Glomerular endothelial cell (primary cell): ENCODE measurements around the gene ZXDC. TPM values are rescaled to one million over a fixed set of nuclear protein-coding genes. Genes with fewer than 3 reads are reported as not detected.

Experiments
- DNase-seq: peaks from one replicate; pipeline ENCODE4 v3.0.0-alpha.2; 2011; ENCODE audit warnings: low read depth, low spot score; ENCODE audit errors: extremely low read depth
- total RNA-seq: library from RNA; depleted of rRNA; stranded (reverse); fragments of >200 nt; gene quantifications from 2 replicates; pipeline ENCODE4 v1.2.3, GENCODE V29; 2015

The ZXDC gene
- total RNA-seq, 1 donor from 2014 or later, result 25.7 TPM

DNA sequence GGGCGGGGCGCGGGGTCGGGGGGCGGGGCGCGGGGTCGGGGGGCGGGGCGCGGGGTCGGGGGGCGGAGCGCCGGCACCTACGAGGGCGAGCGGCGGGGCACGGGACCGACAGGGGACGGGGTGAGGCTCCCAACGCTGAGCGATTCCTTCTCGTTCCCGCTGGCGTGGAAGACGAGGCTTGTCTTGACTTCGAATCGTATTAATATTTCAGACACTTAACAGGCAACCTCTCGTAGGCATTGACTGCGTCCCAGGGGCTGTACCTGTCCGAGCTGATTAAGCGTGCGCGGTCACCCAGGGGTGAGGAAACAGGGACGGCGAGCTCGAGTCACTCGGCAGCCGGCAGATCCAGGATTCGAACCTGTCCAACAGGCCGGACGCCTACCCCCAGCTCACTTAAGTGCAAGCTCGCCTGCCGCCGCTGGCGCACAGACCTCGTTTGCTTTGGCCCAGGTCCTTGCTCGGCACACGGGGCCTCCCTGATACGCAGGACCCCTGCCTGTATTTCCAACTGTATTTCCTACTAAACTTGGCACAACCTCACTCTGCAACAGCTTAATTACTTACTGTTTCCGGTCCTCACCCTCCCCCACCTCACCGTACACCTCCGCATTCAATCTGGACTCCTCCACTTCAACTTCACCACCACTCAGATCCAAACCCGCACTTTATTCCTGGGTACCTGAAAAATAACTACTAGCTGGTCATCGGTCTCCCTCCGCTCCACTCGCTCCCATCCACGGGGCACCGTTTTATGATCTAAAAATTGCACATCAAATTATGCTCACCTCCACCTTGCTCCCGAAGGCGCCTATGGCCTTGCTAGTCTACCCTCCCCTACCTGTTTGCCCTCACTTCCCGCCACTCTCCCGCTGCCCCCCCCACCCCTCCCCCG is 722 bp upstream of the ZXDC start:
- no peak for DNase-seq

DNA sequence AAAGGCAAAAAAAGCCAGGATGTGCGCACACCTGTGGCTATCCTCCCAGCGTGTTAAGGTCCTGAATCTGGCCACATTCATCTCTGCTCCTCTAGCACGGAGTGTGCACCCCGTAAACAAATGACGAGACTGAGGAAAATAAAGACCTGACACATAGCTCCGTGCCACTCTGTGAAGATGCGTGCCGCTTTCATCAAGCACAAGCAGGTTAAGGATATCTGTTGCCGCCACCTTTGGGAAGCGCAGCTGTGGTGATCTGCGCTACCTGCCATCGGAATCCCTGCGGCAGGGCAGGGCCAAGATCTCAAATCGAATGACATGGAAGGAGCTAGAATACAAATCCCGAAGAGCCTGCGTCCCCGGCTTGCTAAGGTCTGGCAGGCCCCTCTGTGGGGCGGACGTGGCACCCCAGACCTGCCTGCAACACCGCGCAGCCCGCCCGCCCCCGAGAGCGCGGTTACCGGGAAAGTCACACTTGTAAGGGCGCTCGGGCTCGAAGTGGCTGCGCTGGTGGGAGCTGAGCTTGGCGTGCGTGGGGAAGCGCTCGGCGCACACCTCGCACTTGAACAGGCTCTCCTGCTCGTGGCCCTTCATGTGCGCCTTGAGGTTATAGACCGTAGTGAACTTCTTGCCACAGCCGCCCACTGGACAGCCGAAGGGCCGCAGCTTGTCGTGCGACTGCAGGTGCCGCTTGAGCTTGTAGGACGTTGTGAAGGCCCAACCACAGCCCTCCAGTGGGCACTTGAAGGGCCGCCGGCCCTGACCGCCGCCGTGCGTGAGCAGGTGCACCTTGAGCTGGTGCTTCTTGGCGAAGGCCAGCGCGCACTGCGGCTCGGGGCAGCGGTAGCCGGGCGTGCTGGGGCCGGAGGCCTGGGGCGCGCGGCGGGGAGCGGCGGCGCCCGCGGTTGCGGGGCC is 936 bp downstream of the ZXDC start:
- DNase-seq, result no peak

DNA sequence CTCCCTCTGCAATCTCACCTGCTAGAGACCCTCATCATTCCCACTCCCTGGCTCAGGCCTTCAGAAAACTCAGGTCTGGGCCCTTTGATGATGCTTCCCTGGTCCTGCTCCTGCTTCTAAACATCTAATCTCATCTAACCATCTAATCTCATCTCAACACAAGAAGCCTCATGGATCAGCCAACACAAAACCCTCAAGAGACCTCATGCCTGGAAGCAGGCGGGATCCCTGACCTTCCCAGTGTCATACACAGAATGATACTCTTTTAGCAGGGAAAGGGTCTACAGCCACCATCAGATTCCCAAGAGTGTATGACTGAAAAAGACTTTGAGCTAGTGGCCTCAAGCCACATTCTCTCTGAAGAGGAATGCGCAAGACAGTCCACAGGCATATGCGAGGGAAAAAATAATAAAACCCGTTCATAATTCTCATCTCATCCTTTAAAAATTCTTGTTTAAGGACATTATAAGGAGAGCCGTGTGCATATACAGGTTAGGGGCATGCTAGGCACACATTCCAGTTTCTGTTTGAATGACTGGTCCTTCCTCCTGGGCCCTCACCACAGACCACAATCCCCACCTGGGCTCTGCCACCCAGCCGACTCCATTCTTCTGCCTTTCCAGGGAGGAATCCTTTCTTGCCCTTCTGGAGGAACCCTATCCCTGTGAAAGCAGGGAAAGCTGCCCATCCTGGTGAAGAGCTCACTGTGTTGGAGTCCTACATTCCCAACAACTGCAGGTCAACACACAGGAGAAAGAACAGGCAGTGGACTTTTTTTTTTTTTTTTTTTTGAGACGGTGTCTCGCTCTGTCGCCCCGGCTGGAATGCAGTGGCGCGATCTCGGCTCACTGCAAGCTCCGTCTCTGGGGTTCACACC is 2.2 kb downstream of the ZXDC start:
- no peak for DNase-seq

DNA sequence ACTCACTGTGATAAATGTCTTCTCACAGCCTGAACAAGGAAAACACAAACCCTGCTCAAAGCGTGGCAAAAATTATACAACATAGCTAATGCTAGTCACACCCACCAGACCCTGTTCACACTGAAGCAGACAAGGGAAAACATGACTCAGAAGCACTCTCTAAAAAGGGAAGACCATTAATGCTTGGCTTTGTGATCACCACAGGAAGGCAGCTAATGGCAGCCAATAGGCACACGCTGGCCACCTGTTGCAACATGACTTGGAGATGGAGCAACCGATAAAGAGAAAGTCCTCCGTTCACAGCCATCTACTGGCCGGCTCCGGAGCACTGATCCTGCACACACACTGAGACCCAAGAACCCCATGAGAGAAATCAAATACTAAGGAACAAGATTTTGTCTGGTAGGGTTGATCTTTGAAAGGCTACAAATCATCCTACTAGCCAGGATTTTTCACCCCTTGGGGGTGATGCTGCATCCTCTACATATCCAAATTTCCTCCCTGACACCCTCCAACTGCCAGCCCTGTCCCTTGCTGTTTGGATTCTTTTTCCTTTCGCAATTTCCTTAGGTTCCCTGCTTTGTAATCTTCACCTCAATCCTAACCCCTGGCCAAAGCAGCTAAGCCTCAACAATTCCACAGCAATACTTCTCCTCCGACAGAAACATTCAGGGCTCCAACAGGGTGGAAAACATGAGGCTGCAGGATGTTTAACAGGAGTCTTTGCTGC is 3.2 kb downstream of the ZXDC start:
- DNase-seq, result peak; percentile 51

DNA sequence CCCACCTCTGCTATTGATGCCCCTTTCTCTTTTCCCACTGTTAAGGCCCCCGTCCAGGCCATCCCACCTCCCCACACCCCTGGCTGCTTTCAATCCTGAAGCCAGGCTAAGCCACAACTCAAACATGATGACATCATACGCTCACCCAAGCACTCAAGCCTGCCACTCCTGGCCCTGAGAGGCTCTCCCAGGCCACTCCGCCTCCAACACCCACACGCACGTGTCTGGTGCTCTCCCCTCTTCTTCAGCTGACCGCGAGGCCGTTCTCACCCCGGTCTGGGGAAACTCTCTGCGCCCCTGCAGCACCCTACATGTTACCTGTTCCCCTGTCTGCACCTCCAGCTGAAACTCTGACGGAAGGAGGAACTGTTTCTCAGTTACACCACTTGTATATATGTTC is 6.2 kb downstream of the ZXDC start:
- no peak for DNase-seq

DNA sequence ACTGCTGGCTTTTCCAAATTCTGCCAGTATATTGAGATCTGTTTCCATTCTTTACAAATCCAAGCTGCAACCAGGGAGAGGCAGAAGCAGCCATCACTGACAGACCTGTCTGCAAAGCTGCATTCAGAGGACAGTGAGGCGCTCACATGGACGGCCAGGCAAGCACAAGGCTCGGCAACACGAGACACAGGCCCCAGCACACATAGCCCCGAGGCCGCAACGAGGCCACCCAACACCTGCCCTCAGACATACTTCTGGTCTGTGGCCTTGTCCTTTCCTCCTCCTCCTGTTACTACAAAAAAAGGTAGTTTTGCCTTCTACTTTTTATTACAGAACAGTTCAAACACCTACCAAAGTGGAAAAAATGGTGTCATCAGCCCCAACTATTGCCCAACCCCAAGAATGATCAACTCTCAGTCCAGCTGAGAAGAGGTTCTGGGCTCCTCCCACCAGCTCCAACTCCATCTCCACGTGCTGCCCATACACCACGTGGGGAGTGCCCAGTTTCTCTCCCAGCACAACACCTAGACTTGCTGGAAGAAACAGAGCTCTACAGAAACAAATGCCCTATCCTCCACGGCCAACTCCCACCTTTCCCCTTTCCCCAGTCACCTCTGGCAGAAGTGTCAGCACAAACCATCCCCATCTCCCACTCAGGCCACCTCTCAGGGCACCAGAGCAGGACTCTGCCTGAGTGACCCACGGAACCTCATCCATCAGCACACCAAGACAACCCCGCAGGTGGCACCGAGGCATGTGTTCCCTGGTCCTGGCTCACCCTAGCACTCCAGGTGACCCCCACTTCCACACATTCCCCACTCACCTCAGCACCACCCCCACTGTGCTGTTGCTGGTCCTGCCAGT is 7.4 kb downstream of the ZXDC start:
- DNase-seq, result no peak

DNA sequence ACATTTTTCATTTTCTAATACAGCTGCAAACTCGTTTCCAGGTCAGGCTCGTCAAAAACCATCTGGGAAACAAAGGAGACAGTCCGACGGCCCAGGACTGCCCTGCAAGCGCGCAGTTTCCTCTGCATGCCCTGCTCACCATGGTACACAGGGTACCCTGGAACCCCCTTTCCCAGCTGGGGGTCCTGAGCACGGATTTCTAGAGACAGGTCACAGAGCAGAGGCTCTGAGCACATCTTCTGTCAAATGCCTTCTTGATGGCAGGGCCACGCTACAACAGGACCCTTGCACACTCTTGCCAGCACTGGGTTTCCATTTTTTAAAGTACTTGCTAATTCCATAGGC is 8.1 kb downstream of the ZXDC start:
- no peak for DNase-seq

DNA sequence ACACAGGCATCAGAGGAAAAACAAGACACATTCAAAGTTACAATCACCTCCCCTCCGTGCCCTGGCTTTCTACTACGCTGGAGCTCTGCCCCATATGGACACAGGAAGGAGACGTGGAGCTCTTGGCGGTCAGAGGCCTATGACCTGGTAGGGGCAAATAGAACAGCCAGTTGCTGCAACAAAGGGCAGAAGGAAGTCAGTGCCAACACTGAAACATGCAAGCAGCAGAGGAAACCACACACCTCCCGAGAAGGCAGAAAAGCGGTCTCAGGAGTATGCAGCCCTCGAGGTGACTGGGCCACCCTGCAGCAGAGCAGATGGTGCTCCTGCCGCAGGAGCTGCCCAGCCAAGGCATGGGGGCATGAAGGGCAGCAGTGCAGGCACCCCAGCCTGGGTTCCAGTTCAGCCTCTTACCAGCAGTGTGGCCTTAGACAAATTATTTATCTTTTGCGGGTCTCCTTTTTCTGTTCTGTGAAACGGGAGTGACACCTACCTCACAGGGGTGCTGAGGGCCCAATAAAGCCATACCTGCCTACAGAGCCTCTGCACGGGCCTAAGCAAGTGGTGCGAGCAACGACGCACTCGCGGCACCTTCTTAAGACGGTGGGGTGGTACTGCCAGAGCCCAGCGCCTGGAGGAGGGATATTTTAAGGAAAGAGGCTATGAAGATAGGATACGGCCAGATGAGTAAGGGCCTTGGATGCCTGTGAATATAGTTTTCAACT is 8.6 kb downstream of the ZXDC start:
- DNase-seq, result no peak

DNA sequence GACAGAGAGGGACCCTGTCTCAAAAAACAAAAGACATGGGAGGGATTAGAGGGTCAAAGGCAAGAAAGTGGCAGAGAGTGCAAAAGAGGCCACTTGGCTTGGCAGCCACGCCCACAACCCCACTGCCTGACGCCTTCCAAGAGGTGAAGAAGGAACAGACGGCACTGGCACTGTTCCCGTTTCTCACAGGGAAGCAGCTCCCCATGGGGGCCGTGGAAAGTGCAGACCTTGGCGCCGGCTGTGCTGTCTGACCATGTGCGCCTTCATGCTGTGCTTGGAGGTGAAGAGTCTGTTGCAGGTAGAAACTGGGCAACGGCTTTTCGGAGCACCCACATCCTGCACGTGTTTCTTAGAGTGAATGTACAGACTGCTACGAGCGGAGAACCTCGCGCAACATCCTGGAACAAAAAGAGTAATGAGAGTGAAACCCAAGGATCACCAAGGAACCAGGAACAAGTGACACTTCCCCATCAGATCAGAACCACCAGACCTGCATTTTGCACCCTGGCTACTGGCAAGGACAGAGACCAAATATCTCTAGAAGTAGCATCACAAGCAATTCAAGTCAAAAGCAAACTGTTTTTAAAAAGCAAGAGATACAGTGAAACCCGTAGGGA is 9.7 kb downstream of the ZXDC start:
- no peak for DNase-seq

DNA sequence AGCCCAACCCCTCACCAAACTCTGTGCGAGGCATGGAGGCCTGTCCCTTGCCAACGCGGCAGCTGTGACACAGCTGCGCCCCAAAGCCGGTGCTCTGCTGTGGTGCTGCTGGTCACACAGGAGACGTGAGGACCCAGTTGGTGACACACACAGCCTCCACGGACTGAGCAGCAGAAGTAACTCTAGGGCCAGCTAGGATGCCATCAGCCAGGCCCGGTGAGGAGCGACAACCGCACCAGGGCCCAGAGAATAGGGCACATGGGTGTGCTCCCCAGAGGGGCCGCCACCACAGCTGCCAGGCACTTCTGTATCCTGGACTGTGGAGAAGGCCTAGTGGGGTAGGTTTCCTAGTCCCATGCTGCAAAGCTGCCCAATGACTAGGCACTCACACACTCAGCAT is 10.7 kb downstream of the ZXDC start:
- DNase-seq, result no peak

DNA sequence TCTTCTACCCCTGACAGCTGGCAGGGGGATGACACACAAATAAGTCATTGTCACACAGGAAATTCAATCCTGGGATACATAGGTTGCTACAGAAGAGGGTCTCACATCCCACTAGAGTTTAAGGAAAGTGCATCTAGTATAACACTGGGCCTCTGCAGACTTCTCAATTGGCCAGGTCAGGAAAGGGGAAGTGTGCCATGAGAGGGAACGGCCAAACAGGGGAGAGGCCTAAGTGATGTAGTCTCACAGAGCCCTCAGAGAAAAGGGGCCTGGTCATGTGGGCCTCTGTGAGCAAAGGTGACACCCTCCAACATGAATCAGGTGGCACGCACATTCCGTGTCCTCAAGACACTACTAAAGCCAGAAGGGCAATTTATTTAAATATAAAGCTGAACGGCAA is 11.2 kb downstream of the ZXDC start:
- DNase-seq, result no peak

DNA sequence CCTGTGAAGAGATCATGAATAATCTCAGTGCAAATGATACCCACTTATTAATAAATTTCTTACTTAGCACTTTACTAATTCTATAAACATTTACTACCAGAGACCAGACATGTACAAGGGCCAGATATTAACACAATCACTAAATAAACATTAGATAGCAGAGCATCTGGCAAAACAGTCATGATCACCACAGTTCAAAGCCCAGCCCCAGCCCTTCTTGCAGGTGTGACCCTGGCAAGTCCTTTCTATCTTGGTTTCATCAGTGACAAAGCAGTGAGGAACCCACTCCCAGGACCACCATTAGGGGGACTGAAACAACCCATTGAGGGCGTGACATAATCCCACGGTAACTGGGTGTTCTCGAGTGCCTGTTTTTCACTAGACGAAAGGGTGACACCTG is 11.6 kb downstream of the ZXDC start:
- no peak for DNase-seq

DNA sequence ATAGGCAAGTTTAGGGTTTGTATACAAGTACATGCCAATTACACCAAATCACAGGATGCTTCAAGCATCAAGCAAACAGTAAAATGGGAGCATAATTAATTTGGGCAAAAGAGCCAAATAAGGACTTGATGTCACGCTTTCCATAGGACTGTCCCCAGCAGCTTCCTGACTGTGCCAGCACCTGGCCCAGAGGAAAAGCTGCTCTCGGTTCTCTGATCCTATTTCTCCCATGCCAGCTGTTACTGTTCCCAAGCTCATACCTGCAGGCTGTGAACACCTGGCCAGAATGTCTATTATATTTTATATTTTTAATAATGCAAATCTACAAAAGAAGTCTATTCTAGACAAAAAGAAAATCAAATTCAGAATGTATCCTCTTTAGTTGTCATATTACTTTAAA is 12.2 kb downstream of the ZXDC start:
- no peak for DNase-seq

DNA sequence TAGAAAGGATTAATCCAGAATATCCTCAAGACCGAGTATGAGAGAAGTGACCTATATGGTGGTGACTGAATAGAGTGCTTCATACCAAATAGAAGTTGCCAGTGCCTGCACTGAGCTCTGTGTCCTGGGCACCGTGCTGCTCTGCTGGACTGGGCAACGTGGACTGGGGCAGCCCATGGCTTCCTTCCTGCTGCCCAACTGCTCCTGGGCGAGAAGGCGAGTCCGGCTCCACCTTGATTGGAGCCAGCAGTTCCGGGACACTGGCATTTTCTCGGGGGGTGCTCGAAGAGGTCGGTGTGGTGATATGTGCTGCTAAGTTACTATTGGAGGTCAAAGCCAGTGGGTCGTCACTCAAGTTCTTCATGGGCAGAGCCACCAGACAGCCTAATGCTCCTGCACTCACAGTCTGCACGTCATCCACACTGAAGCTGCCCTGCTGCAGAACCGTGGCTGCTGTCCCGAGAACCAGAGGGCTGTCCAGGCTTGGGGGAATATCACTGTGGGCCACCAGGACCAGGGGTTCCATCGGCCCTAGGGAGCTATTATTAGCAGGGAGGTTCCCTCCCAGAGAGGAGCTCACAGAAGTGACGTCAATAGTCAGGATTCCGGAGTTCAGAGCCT is 14.1 kb downstream of the ZXDC start:
- DNase-seq, result no peak

DNA sequence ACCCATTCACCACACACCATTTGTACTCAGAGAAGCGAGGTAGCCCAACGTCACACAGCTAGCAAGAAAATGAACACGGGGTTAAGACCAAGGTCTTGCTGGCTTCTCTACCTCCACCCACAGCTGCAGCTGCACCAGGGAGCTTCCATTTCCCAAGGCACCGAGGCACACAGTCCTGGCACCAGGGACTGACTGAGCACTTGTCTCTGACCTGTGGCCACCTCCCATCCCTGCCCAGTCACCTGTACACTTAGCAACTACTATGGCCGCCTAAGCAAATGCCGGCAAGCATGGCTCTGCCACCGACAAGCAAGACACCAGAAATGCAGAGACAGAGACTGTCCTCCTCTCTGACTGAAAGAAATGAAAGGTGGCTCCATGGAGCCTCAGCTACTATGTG is 15.3 kb downstream of the ZXDC start:
- DNase-seq, result no peak

DNA sequence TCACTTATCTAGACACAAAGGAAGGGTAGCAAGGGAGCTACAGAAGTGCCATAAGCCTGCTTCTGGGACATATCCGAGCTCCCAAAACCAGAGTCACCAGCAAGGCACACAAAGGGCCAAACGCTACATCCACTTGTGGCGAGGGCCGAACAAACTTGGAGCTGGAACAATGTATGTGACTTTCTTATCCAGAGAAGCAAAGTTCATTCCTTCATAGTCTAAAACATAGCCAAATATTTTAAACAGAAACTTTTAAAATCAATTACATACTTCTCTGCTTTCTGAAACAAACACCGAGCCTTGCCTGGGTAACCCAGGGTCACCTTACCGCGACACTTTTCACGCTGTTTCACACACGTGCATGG is 15.9 kb downstream of the ZXDC start:
- DNase-seq, result no peak

DNA sequence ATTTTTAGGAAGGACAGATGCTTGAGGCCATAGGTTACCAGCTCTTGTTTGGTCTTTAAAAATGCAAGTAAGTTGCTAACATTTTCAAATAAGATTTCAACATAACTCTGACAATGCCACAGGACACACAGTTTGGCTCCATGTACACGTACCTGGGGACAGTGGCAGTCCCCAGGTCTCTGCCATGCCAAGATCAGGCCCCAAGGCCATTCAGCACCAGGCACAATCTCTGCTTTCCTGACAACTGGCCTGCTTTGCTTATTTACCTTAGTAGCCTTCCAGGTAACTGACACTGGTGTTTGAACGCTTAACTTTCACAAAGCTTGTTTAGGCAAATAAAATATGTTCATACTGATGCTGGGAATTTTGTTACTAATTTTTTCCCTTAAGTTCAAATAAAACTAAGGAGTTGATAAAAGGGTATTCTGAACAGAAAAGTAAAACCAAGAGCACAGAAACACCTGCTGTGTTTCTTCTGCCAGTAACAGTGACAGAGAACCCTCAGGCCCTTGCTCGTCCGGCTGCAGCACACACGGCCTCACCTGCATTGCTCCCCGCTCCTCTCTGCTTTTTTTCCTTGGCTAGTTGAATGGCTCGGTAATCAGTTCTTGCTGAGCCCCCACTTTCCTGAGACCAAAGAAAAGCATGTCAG is 16.5 kb downstream of the ZXDC start:
- no peak for DNase-seq
